HepG2 (cell line): ENCODE results near the gene TMEM74B. TPM values are rescaled to one million over a fixed set of nuclear protein-coding genes. Genes with fewer than 3 reads are reported as not detected.

Source experiments
- ARNT2 ChIP-seq: sonication (generic); formaldehyde crosslinking; IDR thresholded peaks from 2 replicates; pipeline ENCODE4 v1.8.0; 2022; ENCODE audit warnings: mild to moderate bottlenecking, low read depth, missing genetic modification reagents, moderate library complexity
- FOXA3 ChIP-seq: IDR thresholded peaks from 2 replicates; pipeline ENCODE4 v1.6.1; 2016; ENCODE audit warnings: missing genetic modification reagents, missing compliant biosample characterization
- HNRNPH1 ChIP-seq: fragments of 200-400 bp; formaldehyde crosslinking; optimal IDR thresholded peaks from 2 replicates; pipeline ENCODE3; 2017; ENCODE audit warnings: mild to moderate bottlenecking, low read depth, low read length
- NCOA5 ChIP-seq: sonication (generic); formaldehyde crosslinking; IDR thresholded peaks from 2 replicates; pipeline ENCODE4 v1.4.0; 2020; ENCODE audit warnings: missing genetic modification reagents
- NR3C1 ChIP-seq: sonication (generic); formaldehyde crosslinking; IDR thresholded peaks from 2 replicates; pipeline ENCODE4 v1.4.0; 2020; ENCODE audit warnings: missing genetic modification reagents
- PAWR ChIP-seq: sonication (generic); formaldehyde crosslinking; IDR thresholded peaks from 2 replicates; pipeline ENCODE4 v1.4.0; 2020; ENCODE audit warnings: missing genetic modification reagents, mild to moderate bottlenecking, borderline replicate concordance
- SMARCE1 ChIP-seq: fragments of 450-650 bp; IDR thresholded peaks from 2 replicates; pipeline ENCODE4 v1.6.1; 2017; ENCODE audit warnings: borderline replicate concordance
- ZBTB7B ChIP-seq: sonication (generic); formaldehyde crosslinking; IDR thresholded peaks from 2 replicates; pipeline ENCODE4 v1.4.0; 2020; ENCODE audit warnings: missing genetic modification reagents
- polyA plus RNA-seq, 8 experiments: library from polyadenylated mRNA; depleted of rRNA in 3 of 8; stranded (reverse) in 7 of 8; unstranded in 1 of 8; fragments of >200 nt; fragmentation: Illumina TruSeq in 4 of 8; extraction: Trizol in 4 of 8; gene quantifications; 2 replicates each; pipeline versions ENCODE4 v1.2.1 to v1.2.3, GENCODE V29; 2011 to 2016; ENCODE audit warnings: low read depth in 4 of 8, missing spikeins in 1 of 8, mixed read lengths in 1 of 8; ENCODE audit not compliant: insufficient read depth in 1 of 8
- total RNA-seq, 5 experiments: library from RNA; depleted of rRNA; stranded (reverse); fragments of >200 nt; fragmentation: Illumina TruSeq; extraction: Trizol; gene quantifications; 2 replicates each; pipeline ENCODE4 v1.2.3, GENCODE V29; 2016; ENCODE audit warnings: low read depth in 1 of 5
- TF ChIP-seq, protein P1 (sequence below), 2 experiments: sonication (generic) in 1 of 2; formaldehyde crosslinking in 1 of 2; IDR thresholded peaks; 2 replicates each; pipeline versions ENCODE4 v1.4.0 to v1.6.1; 2018 to 2020; ENCODE audit warnings: missing genetic modification reagents in 2 of 2, borderline replicate concordance in 1 of 2, low read depth in 1 of 2, mild to moderate bottlenecking in 1 of 2, missing biosample characterization in 1 of 2
- TF ChIP-seq, protein P2 (sequence below): sonication (generic); formaldehyde crosslinking; IDR thresholded peaks from 2 replicates; pipeline ENCODE4 v1.5.0; 2020; ENCODE audit warnings: missing genetic modification reagents, mild to moderate bottlenecking, borderline replicate concordance
- TF ChIP-seq, protein P3 (sequence below): sonication (generic); formaldehyde crosslinking; IDR thresholded peaks from 2 replicates; pipeline ENCODE4 v1.9.0; 2021; ENCODE audit warnings: missing genetic modification reagents, borderline replicate concordance
- TF ChIP-seq, protein P4 (sequence below): sonication (generic); formaldehyde crosslinking; IDR thresholded peaks from 2 replicates; pipeline ENCODE4 v1.5.1; 2020; ENCODE audit warnings: mild to moderate bottlenecking, missing genetic modification reagents, moderate library complexity

TMEM74B gene
- total and polyA plus RNA-seq, 2 of the 13 experiments (the other 11 are each of a cell fraction or from before 2014, with no cell fraction given), result 4.7 to 18.4 TPM

DNA sequence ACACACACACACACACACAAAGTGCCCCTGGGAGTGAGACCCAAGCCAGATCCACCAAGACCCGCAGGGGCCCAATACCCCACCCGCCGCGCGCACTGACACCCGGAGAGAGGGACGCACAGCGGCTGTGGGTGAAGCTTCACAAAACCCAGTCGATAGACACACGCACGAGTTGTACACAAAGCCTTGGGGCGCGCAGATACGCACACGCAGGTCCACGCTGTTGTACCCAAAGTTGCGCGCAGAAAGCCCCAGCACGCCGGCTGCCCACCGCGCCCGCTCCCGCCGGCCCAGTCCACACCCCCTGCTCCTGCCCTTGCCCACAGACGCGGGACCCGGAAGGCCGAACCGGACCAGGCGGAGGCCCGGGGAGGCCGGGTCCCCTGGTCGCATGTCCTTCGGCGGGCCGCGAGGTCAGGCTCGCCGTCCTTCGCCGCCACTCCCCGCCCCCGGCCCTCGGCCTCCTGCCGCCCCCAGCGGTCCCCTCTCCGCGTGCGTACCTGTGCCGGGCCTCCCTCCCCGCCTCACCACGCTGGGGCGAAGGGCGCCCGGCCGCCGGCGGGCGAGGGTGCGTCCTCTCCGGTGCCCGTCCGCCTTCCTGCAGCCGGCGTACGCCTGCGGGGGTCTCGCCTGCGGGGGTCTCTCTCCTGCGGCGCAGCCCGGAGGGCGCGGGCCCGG, at the start of gene TMEM74B (continued):
- TF ChIP-seq, protein P1, sequence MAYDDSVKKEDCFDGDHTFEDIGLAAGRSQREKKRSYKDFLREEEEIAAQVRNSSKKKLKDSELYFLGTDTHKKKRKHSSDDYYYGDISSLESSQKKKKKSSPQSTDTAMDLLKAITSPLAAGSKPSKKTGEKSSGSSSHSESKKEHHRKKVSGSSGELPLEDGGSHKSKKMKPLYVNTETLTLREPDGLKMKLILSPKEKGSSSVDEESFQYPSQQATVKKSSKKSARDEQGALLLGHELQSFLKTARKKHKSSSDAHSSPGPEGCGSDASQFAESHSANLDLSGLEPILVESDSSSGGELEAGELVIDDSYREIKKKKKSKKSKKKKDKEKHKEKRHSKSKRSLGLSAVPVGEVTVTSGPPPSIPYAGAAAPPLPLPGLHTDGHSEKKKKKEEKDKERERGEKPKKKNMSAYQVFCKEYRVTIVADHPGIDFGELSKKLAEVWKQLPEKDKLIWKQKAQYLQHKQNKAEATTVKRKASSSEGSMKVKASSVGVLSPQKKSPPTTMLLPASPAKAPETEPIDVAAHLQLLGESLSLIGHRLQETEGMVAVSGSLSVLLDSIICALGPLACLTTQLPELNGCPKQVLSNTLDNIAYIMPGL (CRISPR knock-in tag; IDR thresholded peaks at IDR 0.05; ENCODE audit: borderline replicate concordance in 1 of 2, low read depth in 1 of 2), result peak; percentile 50 to 73; a peak in 2 of 4 replicates
- peak; percentile 76; the same call in 1 of the 2 replicates for TF ChIP-seq ARNT2 (CRISPR knock-in tag)
- TF ChIP-seq, protein P2, sequence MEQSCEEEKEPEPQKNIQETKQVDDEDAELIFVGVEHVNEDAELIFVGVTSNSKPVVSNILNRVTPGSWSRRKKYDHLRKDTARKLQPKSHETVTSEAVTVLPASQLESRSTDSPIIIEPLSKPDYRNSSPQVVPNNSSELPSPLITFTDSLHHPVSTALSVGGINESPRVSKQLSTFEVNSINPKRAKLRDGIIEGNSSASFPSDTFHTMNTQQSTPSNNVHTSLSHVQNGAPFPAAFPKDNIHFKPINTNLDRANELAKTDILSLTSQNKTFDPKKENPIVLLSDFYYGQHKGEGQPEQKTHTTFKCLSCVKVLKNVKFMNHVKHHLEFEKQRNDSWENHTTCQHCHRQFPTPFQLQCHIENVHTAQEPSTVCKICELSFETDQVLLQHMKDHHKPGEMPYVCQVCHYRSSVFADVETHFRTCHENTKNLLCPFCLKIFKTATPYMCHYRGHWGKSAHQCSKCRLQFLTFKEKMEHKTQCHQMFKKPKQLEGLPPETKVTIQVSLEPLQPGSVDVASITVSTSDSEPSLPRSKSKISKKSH (CRISPR knock-in tag), result peak; percentile 79
- no peak for TF ChIP-seq HNRNPH1
- TF ChIP-seq, protein P3, sequence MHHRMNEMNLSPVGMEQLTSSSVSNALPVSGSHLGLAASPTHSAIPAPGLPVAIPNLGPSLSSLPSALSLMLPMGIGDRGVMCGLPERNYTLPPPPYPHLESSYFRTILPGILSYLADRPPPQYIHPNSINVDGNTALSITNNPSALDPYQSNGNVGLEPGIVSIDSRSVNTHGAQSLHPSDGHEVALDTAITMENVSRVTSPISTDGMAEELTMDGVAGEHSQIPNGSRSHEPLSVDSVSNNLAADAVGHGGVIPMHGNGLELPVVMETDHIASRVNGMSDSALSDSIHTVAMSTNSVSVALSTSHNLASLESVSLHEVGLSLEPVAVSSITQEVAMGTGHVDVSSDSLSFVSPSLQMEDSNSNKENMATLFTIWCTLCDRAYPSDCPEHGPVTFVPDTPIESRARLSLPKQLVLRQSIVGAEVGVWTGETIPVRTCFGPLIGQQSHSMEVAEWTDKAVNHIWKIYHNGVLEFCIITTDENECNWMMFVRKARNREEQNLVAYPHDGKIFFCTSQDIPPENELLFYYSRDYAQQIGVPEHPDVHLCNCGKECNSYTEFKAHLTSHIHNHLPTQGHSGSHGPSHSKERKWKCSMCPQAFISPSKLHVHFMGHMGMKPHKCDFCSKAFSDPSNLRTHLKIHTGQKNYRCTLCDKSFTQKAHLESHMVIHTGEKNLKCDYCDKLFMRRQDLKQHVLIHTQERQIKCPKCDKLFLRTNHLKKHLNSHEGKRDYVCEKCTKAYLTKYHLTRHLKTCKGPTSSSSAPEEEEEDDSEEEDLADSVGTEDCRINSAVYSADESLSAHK (CRISPR knock-in tag), result no peak
- no peak for TF ChIP-seq SMARCE1
- 0 out of 2 replicates have a peak, but pooled peaks have one; percentile 17 for TF ChIP-seq ZBTB7B (CRISPR knock-in tag)
- no peak for TF ChIP-seq NCOA5 (CRISPR knock-in tag)
- no peak for TF ChIP-seq NR3C1 (CRISPR knock-in tag)
- no peak for TF ChIP-seq FOXA3 (CRISPR knock-in tag)
- 0 out of 2 replicates have a peak, but pooled peaks have one; percentile 56 for TF ChIP-seq PAWR (CRISPR knock-in tag)
- TF ChIP-seq, protein P4, sequence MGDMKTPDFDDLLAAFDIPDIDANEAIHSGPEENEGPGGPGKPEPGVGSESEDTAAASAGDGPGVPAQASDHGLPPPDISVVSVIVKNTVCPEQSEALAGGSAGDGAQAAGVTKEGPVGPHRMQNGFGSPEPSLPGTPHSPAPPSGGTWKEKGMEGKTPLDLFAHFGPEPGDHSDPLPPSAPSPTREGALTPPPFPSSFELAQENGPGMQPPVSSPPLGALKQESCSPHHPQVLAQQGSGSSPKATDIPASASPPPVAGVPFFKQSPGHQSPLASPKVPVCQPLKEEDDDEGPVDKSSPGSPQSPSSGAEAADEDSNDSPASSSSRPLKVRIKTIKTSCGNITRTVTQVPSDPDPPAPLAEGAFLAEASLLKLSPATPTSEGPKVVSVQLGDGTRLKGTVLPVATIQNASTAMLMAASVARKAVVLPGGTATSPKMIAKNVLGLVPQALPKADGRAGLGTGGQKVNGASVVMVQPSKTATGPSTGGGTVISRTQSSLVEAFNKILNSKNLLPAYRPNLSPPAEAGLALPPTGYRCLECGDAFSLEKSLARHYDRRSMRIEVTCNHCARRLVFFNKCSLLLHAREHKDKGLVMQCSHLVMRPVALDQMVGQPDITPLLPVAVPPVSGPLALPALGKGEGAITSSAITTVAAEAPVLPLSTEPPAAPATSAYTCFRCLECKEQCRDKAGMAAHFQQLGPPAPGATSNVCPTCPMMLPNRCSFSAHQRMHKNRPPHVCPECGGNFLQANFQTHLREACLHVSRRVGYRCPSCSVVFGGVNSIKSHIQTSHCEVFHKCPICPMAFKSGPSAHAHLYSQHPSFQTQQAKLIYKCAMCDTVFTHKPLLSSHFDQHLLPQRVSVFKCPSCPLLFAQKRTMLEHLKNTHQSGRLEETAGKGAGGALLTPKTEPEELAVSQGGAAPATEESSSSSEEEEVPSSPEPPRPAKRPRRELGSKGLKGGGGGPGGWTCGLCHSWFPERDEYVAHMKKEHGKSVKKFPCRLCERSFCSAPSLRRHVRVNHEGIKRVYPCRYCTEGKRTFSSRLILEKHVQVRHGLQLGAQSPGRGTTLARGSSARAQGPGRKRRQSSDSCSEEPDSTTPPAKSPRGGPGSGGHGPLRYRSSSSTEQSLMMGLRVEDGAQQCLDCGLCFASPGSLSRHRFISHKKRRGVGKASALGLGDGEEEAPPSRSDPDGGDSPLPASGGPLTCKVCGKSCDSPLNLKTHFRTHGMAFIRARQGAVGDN (CRISPR knock-in tag), result peak; percentile 89
